HG02588 (cell line): Measurements from ENCODE around the gene LRP1B.
"Not testable (repeated sequence)": the region's sequence is repeated elsewhere in the genome, so short reads cannot be mapped to it uniquely, and the experiment has no call there.

ENCODE experiments used
- ATAC-seq: cut with Tn5 transposase; IDR thresholded peaks from one replicate; pipeline ENCODE4 v1.9.1; 2021; ENCODE audit warnings: mild to moderate bottlenecking, moderate library complexity; ENCODE audit not compliant: unreplicated experiment

The LRP1B gene

DNA sequence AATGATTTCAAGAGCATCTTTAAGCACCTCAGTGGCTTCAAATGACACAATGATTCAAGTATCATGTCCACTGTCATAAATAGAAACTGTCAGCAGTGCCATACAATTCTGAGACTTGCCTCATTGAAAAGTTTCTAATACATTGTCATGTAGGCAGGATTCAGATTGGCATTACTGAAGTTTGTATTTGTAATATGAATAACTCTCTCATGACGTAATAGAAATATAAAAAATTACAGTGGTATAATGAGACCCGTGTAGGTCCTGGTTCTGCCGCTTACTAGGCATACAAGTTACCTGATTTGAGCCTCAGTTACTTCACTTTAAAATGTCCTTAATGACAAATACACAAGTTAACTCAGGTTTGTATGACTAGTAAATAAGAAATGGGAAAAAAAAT, 1814.5 kb downstream of the LRP1B start:
- no peak for ATAC-seq

DNA sequence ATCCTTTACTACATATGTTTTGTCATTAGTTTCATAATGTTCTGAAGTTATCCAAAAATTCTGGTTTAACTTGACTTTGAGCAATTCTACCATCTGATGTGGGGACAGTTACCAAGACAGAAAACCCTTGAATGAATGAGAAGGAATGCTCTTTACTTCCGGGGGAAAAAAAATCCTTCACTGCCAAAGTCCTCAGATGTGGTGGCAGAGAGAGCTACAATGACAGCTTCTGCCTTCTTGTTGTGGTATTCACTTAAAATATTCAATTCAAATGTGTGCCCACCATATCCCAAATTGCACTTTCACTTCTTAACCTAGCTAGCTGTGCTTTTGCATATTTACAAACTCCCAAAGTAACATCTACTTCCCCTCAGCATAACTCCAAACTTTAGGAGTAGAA, 1818.9 kb downstream of the LRP1B start:
- ATAC-seq = no peak

DNA sequence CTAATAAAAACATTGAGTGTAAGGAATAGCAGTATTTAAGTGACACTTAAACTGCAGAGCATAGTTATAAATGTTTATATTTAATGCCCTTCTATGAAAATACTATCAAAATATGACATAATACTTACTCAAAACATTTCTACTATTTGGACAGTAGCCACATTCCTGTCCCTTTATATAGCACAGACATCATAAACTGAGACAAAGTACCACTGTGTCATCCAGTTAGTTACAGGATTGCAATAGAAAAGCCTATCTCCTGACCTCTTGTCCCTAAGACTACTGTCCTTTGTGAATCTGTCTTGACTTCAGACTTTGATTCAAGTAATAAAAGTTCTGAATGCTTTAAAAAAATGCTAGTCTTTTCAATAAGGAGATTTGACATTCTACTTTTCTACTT, 1822.1 kb downstream of the LRP1B start:
- ATAC-seq = no peak

GRCh38 chr2:140307532-140307931, 1823.3 kb downstream of the LRP1B start:
- ATAC-seq = no peak

- no peak for ATAC-seq
These were observed 1835.0 kb downstream of the LRP1B start for GRCh38 chr2:140295767-140296166.

- ATAC-seq = no peak
These were observed 1842.1 kb downstream of the LRP1B start for GRCh38 chr2:140288726-140289125.

DNA sequence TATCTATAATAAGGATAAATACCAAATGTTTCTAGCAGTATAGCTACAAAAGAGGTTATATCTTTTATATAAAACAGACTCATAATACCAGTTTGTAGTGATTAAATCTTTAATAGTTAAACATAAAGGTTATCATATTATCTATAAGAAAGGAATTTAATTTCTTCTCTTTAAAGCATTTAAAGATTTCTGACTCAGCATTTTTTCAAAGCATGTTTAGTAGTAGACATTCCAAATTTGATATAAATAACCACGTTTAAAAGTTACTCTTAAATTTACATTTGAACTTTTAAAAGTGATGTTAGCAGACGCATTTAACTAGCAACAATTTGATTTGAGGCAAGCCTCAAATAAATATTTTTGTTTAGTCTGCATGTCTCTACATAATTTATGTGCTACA, 1842.6 kb downstream of the LRP1B start:
- no peak for ATAC-seq

- no peak for ATAC-seq
These were observed 1844.4 kb downstream of the LRP1B start for GRCh38 chr2:140286377-140286776.

- ATAC-seq = not testable (repeated sequence)
These were observed 1853.5 kb downstream of the LRP1B start for GRCh38 chr2:140277344-140277743.

DNA sequence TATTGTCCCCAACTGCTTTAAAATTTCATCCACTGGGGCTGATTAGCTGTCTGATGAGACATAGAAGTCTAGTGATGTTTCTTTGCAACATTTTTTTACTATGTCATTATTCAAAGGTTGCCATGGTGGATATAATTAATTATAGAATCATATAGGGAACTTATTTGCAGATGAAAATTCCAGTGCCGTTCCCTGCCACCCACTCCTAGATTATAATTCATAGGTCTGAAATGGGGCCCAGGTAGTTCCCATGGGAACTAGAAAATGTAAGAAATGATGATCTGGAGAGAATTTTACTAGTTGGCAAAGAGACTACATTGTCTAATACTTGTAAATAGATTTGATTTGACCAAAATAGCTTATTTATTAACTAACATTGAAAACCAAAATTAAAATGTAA, 1854.2 kb downstream of the LRP1B start:
- no peak for ATAC-seq

- no peak for ATAC-seq
These were observed 1855.4 kb downstream of the LRP1B start for GRCh38 chr2:140275427-140275826.

- no peak for ATAC-seq
These were observed 1855.9 kb downstream of the LRP1B start for GRCh38 chr2:140274891-140275290.

- no peak for ATAC-seq
These were observed 1856.9 kb downstream of the LRP1B start for GRCh38 chr2:140273958-140274357.

- ATAC-seq = no peak
These were observed 1857.4 kb downstream of the LRP1B start for GRCh38 chr2:140273408-140273807.

- no peak for ATAC-seq
These were observed 1860.6 kb downstream of the LRP1B start for GRCh38 chr2:140270224-140270623.

- no peak for ATAC-seq
These were observed 1861.8 kb downstream of the LRP1B start for GRCh38 chr2:140269000-140269399.

DNA sequence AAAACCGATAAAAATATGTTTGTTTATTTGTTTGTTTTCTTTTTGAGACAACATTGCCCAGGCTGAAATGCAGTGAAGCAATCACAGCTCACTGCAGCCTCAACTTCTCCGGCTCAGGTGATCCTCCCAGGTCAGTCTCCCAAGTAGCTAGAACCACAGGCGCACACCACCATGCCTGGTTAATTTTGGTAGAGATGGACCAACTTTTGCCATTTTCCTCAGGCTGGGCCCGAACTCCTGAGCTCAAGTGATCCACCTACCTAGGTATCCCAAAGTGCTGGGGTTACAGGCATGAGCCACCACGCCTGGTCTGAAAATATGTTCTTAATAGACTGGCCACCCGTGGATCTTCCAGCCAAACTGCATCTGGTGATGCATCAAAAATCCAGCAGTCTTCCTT, 1867.9 kb downstream of the LRP1B start:
- ATAC-seq = no peak

DNA sequence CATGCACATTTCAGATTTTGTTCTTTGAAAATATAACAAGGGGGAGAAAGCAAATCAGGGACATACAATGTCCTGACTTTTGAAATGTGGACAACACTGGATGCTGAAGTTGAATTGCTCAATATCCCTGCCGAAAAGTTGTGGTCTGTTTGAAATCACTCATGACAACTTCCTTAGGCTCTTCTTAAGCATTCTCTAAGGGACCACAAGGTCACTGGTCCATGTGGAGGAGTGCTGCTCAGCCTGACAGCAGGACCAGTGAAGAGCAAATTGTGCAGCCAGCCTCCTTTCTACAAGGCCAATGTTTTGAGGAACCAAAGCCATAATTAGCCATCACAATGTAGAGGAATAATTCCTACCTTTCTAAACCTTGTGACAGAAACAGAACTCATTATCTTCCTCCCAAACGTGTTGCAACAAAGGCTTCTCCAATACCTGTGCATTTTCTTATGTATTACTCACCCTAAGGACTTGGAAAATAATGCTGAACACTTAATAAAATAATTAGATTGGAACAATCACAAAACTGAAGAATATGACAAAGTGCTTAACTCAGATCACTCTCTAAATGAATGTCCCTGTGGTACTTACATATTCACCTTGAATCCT, 1873.0 kb downstream of the LRP1B start:
- ATAC-seq = no peak

DNA sequence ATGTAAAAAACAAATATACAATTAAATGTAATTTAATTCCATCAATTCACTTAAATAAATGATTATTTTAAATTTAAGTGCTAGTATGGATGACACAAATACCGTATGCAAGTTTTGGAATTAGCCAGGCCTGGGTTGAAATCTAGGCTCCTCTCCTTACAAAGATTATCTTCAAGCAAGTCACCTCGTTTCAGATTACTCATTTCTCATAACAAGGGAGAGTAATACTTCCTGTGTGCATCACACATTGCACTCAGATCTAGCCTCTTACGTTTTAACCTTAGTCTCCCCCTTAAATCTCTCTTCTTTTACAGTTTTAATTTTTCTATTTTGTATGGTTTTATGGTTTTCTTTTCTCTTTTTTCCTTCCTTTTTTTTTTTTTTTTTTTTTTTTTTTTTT, 1874.7 kb downstream of the LRP1B start:
- no peak for ATAC-seq

DNA sequence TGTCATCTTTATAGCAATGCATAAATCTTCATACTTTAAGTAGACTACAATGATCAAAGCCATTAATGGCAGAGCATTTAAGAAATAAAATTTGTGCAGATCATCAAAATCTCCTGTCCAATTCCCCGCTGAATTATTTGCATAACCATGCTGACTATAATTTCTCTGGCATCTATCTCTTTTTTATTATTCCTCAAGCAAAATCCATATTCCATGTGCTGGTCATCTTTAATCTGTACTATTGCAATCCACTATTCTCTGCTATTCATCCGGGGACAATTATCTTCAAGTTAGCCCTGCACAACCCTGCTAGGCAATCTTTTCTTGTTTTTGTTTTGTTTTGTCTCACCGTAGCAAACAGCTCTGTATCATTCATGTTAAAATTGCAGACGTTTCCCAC, 1881.0 kb downstream of the LRP1B start:
- no peak for ATAC-seq

DNA sequence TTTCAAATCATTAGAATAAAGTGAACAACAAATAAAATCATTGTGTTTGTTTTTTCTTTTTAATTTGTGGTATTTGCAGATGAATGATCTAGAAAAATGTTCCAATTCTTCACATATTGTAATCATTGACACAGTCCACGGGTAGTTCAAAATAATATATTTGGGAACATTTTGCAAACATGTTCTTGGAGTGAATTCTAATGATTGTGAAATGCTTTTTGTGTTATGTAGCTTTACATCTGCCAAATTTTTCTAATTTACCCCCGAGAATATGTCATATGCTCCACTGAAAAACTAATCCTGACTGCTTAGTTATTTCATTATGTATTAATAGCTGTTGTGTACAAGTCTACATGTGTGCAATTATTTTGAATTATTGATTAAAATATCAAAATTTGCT, 1882.2 kb downstream of the LRP1B start:
- no peak for ATAC-seq

DNA sequence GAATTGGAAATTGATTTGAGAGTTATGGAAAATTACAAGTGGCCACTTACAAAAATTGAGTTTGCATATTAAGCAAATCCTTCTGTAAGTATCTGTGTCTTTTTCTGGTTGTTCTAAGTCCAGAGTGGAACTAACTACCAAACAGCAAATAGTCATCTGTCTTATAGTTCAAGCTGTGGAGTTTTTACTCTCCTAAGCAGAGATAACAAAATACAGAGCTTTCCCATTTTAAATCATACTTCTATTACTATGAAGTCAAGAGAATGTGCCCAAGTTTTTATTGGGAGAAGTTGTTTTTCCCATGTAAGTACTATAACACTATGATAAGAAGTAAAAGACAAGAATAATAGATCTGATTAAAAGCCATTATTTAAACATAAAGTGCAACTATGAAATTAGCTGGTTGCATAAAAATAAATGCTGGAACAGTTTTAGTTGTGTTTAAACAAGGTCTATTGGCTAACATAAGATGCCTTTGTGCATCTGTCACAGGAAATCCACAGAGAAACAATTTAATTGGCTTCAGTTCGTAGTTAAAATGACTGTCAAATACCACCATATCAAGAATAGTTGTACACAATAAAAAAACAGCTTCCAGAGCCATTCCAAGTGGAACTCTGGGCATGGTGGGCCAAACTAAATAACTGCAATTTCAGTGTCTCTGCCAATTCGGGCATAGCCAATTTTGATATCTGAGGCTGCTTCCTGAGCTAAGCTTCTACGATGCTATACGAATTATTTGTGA, 1883.2 kb downstream of the LRP1B start:
- no peak for ATAC-seq

- ATAC-seq = no peak
These were observed 1883.9 kb downstream of the LRP1B start for GRCh38 chr2:140246957-140247356.
